ENCODE measurements around the gene PCDHB4. TPM values are rescaled to one million over a fixed set of nuclear protein-coding genes. Genes with fewer than 3 reads are reported as not detected.

PCDHB4 gene
- 0.42 and 0.48 TPM in 2 replicates for total RNA-seq

DNA sequence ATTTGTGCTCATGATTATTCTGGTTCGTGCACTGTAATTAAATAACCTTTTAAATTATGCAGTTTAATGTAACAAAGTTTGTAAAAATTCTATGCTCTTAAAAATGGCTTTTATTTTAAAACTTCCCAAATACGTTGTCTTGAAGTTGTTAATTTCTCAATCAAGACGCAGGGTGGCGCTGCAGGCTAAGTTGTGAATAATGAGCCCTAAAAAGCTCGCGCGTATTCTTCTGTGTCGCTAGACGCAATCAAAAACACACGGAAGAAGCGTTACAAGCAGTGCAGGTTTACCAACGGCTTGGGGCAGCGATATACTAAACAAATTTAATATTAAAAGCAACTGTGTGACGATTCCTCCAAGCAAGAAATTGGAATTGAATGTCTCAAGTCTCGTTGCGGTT lies at the start of gene PCDHB4:
PCDHB4 (plus strand) TSS at position 256 of the 400 bp plus-strand sequence. CDS start 181 bp downstream, outside the sequence.
- H3K36me3 ChIP-seq (ENCODE audit: control insufficient read depth, insufficient read depth, low read length) = no peaks in the 10 kb centered on the region
- DNase-seq (ENCODE audit: low read depth) = no peak
- no peaks in the 10 kb centered on the region for H3K27me3 ChIP-seq (ENCODE audit: control insufficient read depth, insufficient read depth, low read length)
- TF ChIP-seq CTCF (IDR thresholded peaks at IDR 0.05; ENCODE audit: insufficient read depth, low read length, poor library complexity, severe bottlenecking) = no peak
- H3K4me3 ChIP-seq (ENCODE audit: low read depth, low read length) = no peak within 1 kb of the TSS

DNA sequence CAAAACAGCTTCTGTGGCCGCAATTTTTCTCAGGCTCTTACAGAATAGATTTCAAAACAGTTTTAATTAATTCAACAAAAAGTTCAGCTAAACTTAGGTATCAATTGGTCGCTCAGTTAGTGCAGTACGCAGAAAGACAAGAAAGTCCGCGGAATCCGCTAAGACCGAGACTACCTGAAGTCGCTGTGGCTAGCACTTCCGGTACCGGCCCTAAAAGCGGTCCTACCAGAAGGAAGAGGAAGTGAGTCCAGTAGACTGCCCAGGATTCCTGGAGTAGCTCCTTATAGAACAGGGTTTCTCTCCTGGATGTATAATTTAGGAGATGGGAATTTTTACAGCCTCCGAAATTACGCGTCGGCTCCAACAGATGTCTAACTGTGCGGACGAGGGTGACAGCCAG lies 43.8 kb upstream of the PCDHB4 start:
- no peak for TF ChIP-seq CTCF (IDR thresholded peaks at IDR 0.05; ENCODE audit: insufficient read depth, low read length, poor library complexity, severe bottlenecking)
- Histone ChIP-seq H3K4me3 (ENCODE audit: low read depth, low read length) (no peak overlapping the region), H3K27me3 (ENCODE audit: control insufficient read depth, insufficient read depth, low read length) (no peaks in the 10 kb centered on the region), H3K36me3 (ENCODE audit: control insufficient read depth, insufficient read depth, low read length) (no peaks in the 10 kb centered on the region)
- no peak for DNase-seq (ENCODE audit: low read depth)

GRCh38 chr5:141082228-141082627 lies 39.4 kb upstream of the PCDHB4 start:
- TF ChIP-seq CTCF (IDR thresholded peaks at IDR 0.05; ENCODE audit: insufficient read depth, low read length, poor library complexity, severe bottlenecking) = no peak
- H3K27me3 ChIP-seq (ENCODE audit: control insufficient read depth, insufficient read depth, low read length) = no peaks in the 10 kb centered on the region
- H3K36me3 ChIP-seq (ENCODE audit: control insufficient read depth, insufficient read depth, low read length) = no peaks in the 10 kb centered on the region
- no peak overlapping the region for H3K4me3 ChIP-seq (ENCODE audit: low read depth, low read length)
- no peak for DNase-seq (ENCODE audit: low read depth)

DNA sequence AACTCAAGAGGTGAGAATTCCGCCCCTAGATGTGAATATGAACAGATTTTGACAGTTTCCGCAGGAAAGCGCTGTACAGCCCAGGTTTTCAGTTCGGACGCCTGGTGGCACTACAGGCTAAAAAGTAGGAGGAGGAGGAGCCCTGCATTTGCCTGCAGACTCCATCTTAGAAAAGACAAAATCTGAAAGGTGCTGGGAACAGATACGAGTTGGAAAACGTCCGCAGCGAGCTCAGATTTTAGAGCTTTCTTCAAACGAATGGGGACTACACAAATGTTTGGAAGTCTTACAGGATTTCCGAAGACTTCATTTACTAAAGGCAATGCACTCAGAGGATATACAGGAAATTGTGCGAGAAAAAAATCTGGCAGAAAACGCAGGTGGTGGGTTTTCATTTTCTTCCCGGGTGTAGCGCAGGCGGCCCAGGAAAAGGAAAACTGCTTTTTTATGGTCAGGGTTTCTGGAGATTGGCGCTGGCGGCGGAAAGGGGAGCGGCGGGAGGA lies 37.1 kb upstream of the PCDHB4 start:
- peak overlapping the region; percentile 25 for H3K4me3 ChIP-seq (ENCODE audit: low read depth, low read length)
- TF ChIP-seq CTCF (IDR thresholded peaks at IDR 0.05; ENCODE audit: insufficient read depth, low read length, poor library complexity, severe bottlenecking) = peak; percentile 26
- DNase-seq (ENCODE audit: low read depth) = peak; percentile 5

GRCh38 chr5:141094481-141095262 lies 26.9 kb upstream of the PCDHB4 start, which contains the start of gene PCDHB2:
PCDHB2 (plus strand) TSS chr5:141094615; CDS start chr5:141094791, 176 bp downstream.
- Histone ChIP-seq H3K36me3 (ENCODE audit: control insufficient read depth, insufficient read depth, low read length) (no peaks in the 10 kb centered on the region), H3K4me3 (ENCODE audit: low read depth, low read length) (peak within 1 kb of the TSS; percentile 17), H3K27me3 (ENCODE audit: control insufficient read depth, insufficient read depth, low read length) (no peaks in the 10 kb centered on the region)
- no peak for TF ChIP-seq CTCF (IDR thresholded peaks at IDR 0.05; ENCODE audit: insufficient read depth, low read length, poor library complexity, severe bottlenecking)
- no peak for DNase-seq (ENCODE audit: low read depth)

More for the DNA sequence above, 37.1 kb upstream of the PCDHB4 start:
- no peaks in the 10 kb centered on the region for H3K36me3 ChIP-seq (ENCODE audit: control insufficient read depth, insufficient read depth, low read length)
- H3K27me3 ChIP-seq (ENCODE audit: control insufficient read depth, insufficient read depth, low read length) = no peaks in the 10 kb centered on the region

Data from kidney epithelial cell (primary cell).